Measurements from ENCODE around the gene ACE.

ACE gene

GRCh38 chr17:63538693-63539595 lies 62.1 kb downstream of the ACE start:
- no peak for DNase-seq

GRCh38 chr17:63540590-63540989 lies 63.7 kb downstream of the ACE start:
- DNase-seq, result no peak

GRCh38 chr17:63542218-63542545 lies 65.3 kb downstream of the ACE start:
- DNase-seq, result no peak

GRCh38 chr17:63542942-63543821 lies 66.3 kb downstream of the ACE start:
- DNase-seq, result no peak

- DNase-seq, result no peak
These were observed 67.1 kb downstream of the ACE start for GRCh38 chr17:63543822-63544420.

- no peak for DNase-seq
These were observed 67.8 kb downstream of the ACE start for GRCh38 chr17:63544467-63545301.

- DNase-seq, result no peak
These were observed 69.6 kb downstream of the ACE start for GRCh38 chr17:63546308-63547082.

- DNase-seq, result no peak
These were observed 70.2 kb downstream of the ACE start for GRCh38 chr17:63547083-63547523.

Measured in activated naive CD4-positive, alpha-beta T cell treated with Interleukin-2 at 50 U/mL for 16 hours (primary cell).